Activated CD4-positive, alpha-beta T cell treated with anti-CD3 and anti-CD28 coated beads, Interleukin-10, Interleukin-2, amounts not matched to agents 100 ng/mL and 50 ng/mL, durations not matched to agents 16 hours and 8 hours (primary cell): ENCODE measurements around the gene NAV2.

Experiments used
- DNase-seq: peaks from one replicate; pipeline ENCODE4 v3.0.0-alpha.2; 2020

Gene NAV2

GRCh38 chr11:19788435-19788834 is 75.8 kb downstream of the NAV2 start:
- DNase-seq = no peak

DNA sequence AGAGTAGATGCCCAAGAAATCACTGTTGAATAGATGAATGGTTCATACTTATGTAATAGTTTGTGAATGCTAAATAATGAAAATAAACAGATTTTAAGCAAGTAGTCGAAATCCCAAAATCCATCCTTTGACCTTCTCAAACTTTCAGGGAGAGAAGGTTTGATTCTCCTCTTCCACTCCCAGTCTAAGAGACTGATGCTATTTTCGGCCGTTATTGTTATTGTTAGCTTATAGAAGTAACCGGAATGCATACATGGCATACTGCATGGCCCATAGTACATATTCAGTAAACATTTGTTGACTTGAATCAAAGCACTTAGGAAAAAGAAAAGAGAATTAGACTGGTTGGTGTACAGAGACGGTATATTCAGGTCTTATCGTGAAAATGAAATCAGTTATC is 76.6 kb downstream of the NAV2 start:
- DNase-seq = no peak

- no peak for DNase-seq
These were observed 77.4 kb downstream of the NAV2 start for GRCh38 chr11:19789835-19790710.

- no peak for DNase-seq
These were observed 78.4 kb downstream of the NAV2 start for GRCh38 chr11:19790831-19791552.

- DNase-seq = no peak
These were observed 79.9 kb downstream of the NAV2 start for GRCh38 chr11:19792510-19792909.

GRCh38 chr11:19793326-19793725 is 80.7 kb downstream of the NAV2 start:
- no peak for DNase-seq

GRCh38 chr11:19794161-19794560 is 81.5 kb downstream of the NAV2 start:
- no peak for DNase-seq

DNA sequence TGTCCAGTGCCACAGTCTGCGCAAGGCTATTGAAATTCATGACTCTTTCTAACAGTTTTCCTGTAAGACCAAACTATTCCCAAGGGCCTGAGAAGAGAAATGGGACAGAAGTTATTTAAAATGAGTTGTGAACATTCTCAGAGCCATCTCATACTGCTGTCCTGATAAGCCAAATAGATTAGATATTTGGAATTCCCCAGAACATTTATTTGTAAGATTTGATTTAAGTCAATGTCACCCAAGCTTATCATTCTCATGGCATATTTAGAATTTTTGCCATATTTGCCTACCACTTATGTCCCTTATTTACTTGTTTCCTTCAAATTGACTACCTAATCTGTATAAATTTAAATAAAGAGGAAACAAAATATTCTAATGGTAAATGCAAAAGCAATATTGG is 82.4 kb downstream of the NAV2 start:
- DNase-seq = no peak

- no peak for DNase-seq
These were observed 87.5 kb downstream of the NAV2 start for GRCh38 chr11:19800162-19800561.

DNA sequence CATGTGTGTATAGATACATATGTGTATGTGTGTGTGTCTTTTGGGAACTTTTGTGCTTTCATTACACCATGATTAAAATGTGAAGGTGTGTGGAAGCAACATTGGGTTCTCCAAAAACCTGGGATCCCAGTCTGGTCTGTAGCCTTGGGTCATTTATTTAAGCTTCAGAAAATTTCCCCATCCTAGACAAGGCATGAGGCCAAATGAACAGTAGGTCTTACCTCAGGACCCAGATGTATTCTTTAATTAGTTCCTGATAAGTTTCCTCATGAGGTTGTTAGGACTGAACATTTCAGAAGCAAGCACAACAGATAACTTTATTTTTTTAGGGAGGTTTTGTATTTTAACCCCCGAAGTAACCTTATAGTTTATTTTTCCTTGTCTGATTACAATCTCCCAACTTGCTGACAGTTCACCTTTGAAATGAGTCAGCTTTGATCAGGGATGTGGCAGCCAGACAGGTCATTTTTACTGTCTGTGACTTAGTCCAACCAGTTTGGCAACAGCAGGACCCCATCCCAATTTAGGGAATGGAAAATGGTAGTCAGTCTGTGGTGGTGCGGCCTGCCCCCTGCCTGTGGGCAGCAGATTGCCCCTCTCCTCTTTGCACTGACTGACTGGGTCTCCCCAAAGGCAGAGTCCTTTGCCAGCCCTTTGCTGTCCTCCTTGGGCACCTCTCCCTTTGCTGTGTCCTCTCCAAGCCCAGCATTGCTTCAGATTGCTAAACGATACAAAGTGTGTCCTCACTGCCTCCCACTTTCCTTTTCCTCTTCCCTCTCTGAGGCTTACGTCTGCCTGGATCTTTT is 88.3 kb downstream of the NAV2 start:
- DNase-seq = no peak

GRCh38 chr11:19802773-19803293 is 90.2 kb downstream of the NAV2 start:
- DNase-seq = no peak

DNA sequence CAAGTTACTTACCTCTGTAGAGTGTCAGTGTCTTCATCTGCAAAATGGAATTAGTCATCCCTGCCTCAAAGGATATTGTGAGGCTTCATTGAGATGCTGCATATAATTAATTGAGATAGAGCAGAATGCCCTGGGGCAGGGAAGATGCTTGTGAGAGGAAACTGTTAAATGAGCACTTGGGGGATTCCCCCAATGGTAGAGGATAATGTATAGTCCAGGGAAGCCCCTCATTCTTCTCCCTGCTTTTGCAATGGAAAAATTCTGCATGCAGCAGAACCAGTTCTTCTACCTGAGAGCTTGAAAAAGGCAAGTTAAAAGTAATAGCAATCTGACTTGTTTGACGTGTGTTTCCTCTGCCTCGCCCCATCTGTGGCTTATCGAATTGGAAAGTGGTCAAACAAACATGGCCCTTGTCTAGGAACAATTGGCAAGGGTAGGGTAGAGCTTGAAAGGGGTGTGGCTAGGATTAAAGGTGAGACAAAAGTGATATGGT is 90.9 kb downstream of the NAV2 start:
- no peak for DNase-seq

GRCh38 chr11:19805376-19805775 is 92.7 kb downstream of the NAV2 start:
- DNase-seq = no peak

- no peak for DNase-seq
These were observed 93.2 kb downstream of the NAV2 start for GRCh38 chr11:19805827-19806226.

DNA sequence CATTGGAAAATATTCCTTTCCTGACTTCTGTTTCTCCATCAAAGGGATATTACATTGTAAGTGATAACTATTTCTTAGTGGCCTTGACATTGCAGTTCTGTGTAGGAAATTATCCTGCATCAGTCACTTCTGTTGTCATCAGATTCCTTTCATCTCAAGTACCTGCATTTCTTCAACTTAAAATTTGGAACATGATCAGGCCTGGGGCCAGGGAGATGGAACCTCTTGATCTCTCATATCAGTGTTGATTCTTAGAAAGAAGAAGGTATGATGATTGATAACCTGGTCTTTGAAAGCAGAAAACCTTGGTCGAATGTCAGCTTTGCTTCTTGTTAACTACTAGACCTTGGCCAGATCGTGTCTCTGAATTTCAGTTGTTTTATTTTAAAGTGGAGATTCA is 93.6 kb downstream of the NAV2 start:
- no peak for DNase-seq

GRCh38 chr11:19808076-19808911 is 95.7 kb downstream of the NAV2 start:
- no peak for DNase-seq

GRCh38 chr11:19810852-19811251 is 98.2 kb downstream of the NAV2 start:
- no peak for DNase-seq

GRCh38 chr11:19811380-19811779 is 98.7 kb downstream of the NAV2 start:
- no peak for DNase-seq

GRCh38 chr11:19812096-19812495 is 99.5 kb downstream of the NAV2 start:
- DNase-seq = no peak

- DNase-seq = no peak
These were observed 100.1 kb downstream of the NAV2 start for GRCh38 chr11:19812710-19813109.

DNA sequence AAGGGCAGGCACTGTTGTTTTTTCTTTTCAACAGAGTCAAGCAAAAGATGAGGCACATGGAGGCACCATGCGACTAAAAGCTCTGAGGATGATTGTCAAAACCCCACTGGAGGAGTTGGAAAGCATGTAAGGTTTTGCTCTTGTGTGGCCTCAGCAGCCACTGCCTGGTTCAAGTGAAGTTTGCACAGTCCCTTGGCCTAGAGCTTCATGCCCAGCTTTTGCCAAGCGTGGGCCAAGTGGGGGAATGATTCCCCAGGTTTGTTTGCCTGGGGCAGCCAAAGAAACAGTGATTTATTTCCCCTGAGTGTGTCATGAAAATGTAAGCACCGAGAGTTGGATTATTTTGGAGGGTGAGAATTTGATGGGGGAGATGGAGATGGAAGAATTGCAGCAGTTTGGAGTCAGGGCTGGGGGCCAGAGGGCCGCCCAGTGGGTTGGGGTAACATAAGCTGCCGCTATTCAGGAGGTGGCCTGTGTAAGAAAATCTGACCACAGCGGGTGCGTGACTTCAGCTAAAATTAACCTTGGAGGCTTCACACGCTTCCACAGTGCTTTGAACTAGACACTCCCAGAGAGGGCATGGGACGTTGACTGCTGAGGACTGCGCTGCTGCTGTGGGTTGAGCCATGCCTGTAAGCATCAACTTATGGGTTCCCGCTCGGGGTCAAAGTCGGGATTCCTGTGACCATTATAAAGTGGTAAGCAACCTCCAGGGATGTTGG is 100.7 kb downstream of the NAV2 start:
- no peak for DNase-seq
